Sigmoid colon (tissue), 7 donors: ENCODE data around the gene AGTRAP. TPM values are rescaled to one million over a fixed set of nuclear protein-coding genes. Genes with fewer than 3 reads are reported as not detected.

ENCODE experiments used
- DNase-seq: peaks from one replicate; pipeline ENCODE4 v3.0.0-alpha.2; 2019
- H3K27ac ChIP-seq, 4 donors: fragments of 200-600 bp; sonication (generic); one replicate each; pipeline ENCODE4 v1.5.1; 2016 to 2019; ENCODE audit warnings: mild to moderate bottlenecking in 1 of 4
- H3K27me3 ChIP-seq, 3 donors: fragments of 200-600 bp; sonication (generic); one replicate each; pipeline ENCODE4 v1.5.1; 2019; ENCODE audit warnings: mild to moderate bottlenecking in 1 of 3
- H3K36me3 ChIP-seq, 4 donors: fragments of 200-600 bp; sonication (generic); one replicate each; pipeline ENCODE4 v1.5.1; 2016 to 2019
- H3K4me1 ChIP-seq, 4 donors: fragments of 200-600 bp; sonication (generic); one replicate each; pipeline ENCODE4 v1.5.1; 2017 to 2019
- H3K4me3 ChIP-seq, 4 donors: fragments of 200-600 bp; sonication (generic); one replicate each; pipeline ENCODE4 v1.5.1; 2017 to 2019; ENCODE audit warnings: mild to moderate bottlenecking in 2 of 4, moderate library complexity in 1 of 4
- H3K9me3 ChIP-seq, 4 donors: fragments of 200-600 bp in 3 of 4; sonication (generic) in 3 of 4; one replicate each; pipeline versions ENCODE4 v1.5.1 to v1.6.1; 2013 to 2019
- CTCF ChIP-seq, 4 experiments: fragments of 450-650 bp in 3 of 4; fragments of 200-600 bp in 1 of 4; IDR thresholded peaks; one replicate each; pipeline ENCODE4 v1.5.1; 2016 to 2019; ENCODE audit warnings: antibody characterized with exemption in 4 of 4, mild to moderate bottlenecking in 3 of 4, moderate library complexity in 2 of 4
- EP300 ChIP-seq, 4 donors: sonication (generic); formaldehyde crosslinking; IDR thresholded peaks; one replicate each; pipeline ENCODE4 v1.6.1; 2017; ENCODE audit warnings: antibody characterized with exemption in 4 of 4
- POLR2A ChIP-seq, 2 donors: fragments of 450-650 bp; IDR thresholded peaks; one replicate each; pipeline ENCODE4 v1.6.1; 2016; ENCODE audit warnings: antibody characterized with exemption in 2 of 2, mild to moderate bottlenecking in 2 of 2, moderate library complexity in 2 of 2
- POLR2AphosphoS5 ChIP-seq, 4 donors: sonication (generic); formaldehyde crosslinking; IDR thresholded peaks; one replicate each; pipeline ENCODE4 v1.6.1; 2017; ENCODE audit warnings: antibody characterized with exemption in 4 of 4
- WGBS, 2 donors: extraction: QIAGEN DNeasy Blood & Tissue Kit; methylation state at CpG; one replicate each; pipeline ENCODE4 v1.1.7; 2013; 5-methylcytosine and 5-hydroxymethylcytosine counted together
- intact Hi-C: fragments of 100-400 bp; cut with DNase I; formaldehyde crosslinking; loops from one replicate; pipeline ENCODE4 v1.15.1; 2023
- polyA plus RNA-seq, 3 donors: library from polyadenylated mRNA; stranded (reverse); fragments of 200-250 nt; gene quantifications; one replicate each; pipeline ENCODE4 v1.2.3, GENCODE V29; 2013
- total RNA-seq, 4 donors: library from RNA; depleted of rRNA; stranded (reverse); fragments of >200 nt; gene quantifications; one replicate each; pipeline ENCODE4 v1.1.0, GENCODE V29; 2016
- donor health status: healthy with polysubstance abuse.
- donor health status: Bipolar disorder and iron deficiency.
- donor health status: healthy.

Gene AGTRAP
- total and polyA plus RNA-seq, 7 donors, result 6.7 to 58.3 (median 27.7) TPM

GRCh38 chr1:11793819-11794218, 57.9 kb downstream of the AGTRAP start:
- no peaks in the 10 kb centered on the region for H3K27me3 ChIP-seq
- DNase-seq, result peak; percentile 59
- intact Hi-C loops, result no loop called here
- H3K4me1 ChIP-seq, result peaks cover 0 to 33% (median 32%) of the 10 kb centered on the region in 4 donors
- no peaks in the 10 kb centered on the region for H3K9me3 ChIP-seq
- H3K27ac ChIP-seq, result no peak overlapping the region
- 95% methylated on average over 15 of the region's 15 CpGs for WGBS, 2 donors
- H3K36me3 ChIP-seq, result peaks cover 25 to 80% (median 32%) of the 10 kb centered on the region in 4 donors
- TF ChIP-seq POLR2A (IDR thresholded peaks at IDR 0.05), result no peak
- TF ChIP-seq EP300 (IDR thresholded peaks at IDR 0.05), result no peak
- no peak for TF ChIP-seq POLR2AphosphoS5 (IDR thresholded peaks at IDR 0.05)
- TF ChIP-seq CTCF (IDR thresholded peaks at IDR 0.05), result no peak
- H3K4me3 ChIP-seq, result no peak overlapping the region

- WGBS, 2 donors, result 93 to 96% methylated on average over 19 of the region's 19 CpGs
- Histone ChIP-seq H3K27ac (no peak overlapping the region), H3K27me3 (no peaks in the 10 kb centered on the region), H3K4me3 (no peak overlapping the region), H3K9me3 (no peaks in the 10 kb centered on the region), H3K36me3 (peaks cover 25 to 84% (median 35%) of the 10 kb centered on the region in 4 donors), H3K4me1 (peaks cover 0 to 25% (median 23%) of the 10 kb centered on the region in 4 donors)
- TF ChIP-seq CTCF (IDR thresholded peaks at IDR 0.05) (no peak), POLR2AphosphoS5 (IDR thresholded peaks at IDR 0.05) (no peak), POLR2A (IDR thresholded peaks at IDR 0.05) (no peak), EP300 (IDR thresholded peaks at IDR 0.05) (no peak)
- peak; percentile 57 for DNase-seq
- intact Hi-C loops, result no loop called here
Observed at GRCh38 chr1:11794446-11795237, 58.7 kb downstream of the AGTRAP start.

GRCh38 chr1:11795238-11795890, 59.4 kb downstream of the AGTRAP start:
- no peak for TF ChIP-seq POLR2AphosphoS5 (IDR thresholded peaks at IDR 0.05)
- TF ChIP-seq CTCF (IDR thresholded peaks at IDR 0.05), result no peak
- no peak for TF ChIP-seq EP300 (IDR thresholded peaks at IDR 0.05)
- TF ChIP-seq POLR2A (IDR thresholded peaks at IDR 0.05), result no peak
- Histone ChIP-seq H3K4me3 (no peak overlapping the region), H3K27ac (no peak overlapping the region), H3K9me3 (no peaks in the 10 kb centered on the region), H3K4me1 (peaks cover 0 to 17% (median 16%) of the 10 kb centered on the region in 4 donors), H3K27me3 (no peaks in the 10 kb centered on the region), H3K36me3 (peaks cover 29 to 84% (median 34%) of the 10 kb centered on the region in 4 donors)
- intact Hi-C loops, result no loop called here
- DNase-seq, result no peak
- WGBS, 2 donors, result 92 to 93% methylated on average over 14 of the region's 14 CpGs

- peaks cover 0 to 9% (median 8%) of the 10 kb centered on the region in 4 donors for H3K4me1 ChIP-seq
- peak; percentile 65 for DNase-seq
- intact Hi-C loops, result no loop called here
Observed at GRCh38 chr1:11796036-11796828, 60.3 kb downstream of the AGTRAP start.

More at GRCh38 chr1:11796036-11796828, 60.3 kb downstream of the AGTRAP start:
- WGBS, 2 donors, result 96% methylated on average over 15 of the region's 15 CpGs
- H3K4me3 ChIP-seq, result no peak overlapping the region
- H3K36me3 ChIP-seq, result peaks cover 33 to 90% (median 42%) of the 10 kb centered on the region in 4 donors
- TF ChIP-seq POLR2A (IDR thresholded peaks at IDR 0.05), result no peak
- TF ChIP-seq POLR2AphosphoS5 (IDR thresholded peaks at IDR 0.05), result no peak
- no peak for TF ChIP-seq CTCF (IDR thresholded peaks at IDR 0.05)
- TF ChIP-seq EP300 (IDR thresholded peaks at IDR 0.05), result no peak
- H3K27me3 ChIP-seq, result no peaks in the 10 kb centered on the region
- no peaks in the 10 kb centered on the region for H3K9me3 ChIP-seq
- peak overlapping the region in 2 of 4 donors; percentile 2 to 8 for H3K27ac ChIP-seq
